ENCODE measurements around the gene PTGES. TPM values are rescaled to one million over a fixed set of nuclear protein-coding genes. Genes with fewer than 3 reads are reported as not detected.
"Not testable (repeated sequence)": the region's sequence is repeated elsewhere in the genome, so short reads cannot be mapped to it uniquely, and the experiment has no call there.

Gene PTGES
- total RNA-seq, 2 experiments from 2014 or later: 0.09 to 0.16 TPM

GRCh38 chr9:129770741-129771140, 17.9 kb upstream of the PTGES start:
- Mint-ChIP-seq H3K9me3 (ENCODE audit: low read depth) (no peaks in the 10 kb centered on the region), H3K27ac (no peak overlapping the region), H3K36me3 (ENCODE audit: low read depth) (no peaks in the 10 kb centered on the region), H3K4me1 (no peaks in the 10 kb centered on the region), H3K4me3 (no peak overlapping the region), H3K27me3 (no peaks in the 10 kb centered on the region)
- POLR2A ChIA-PET: no interaction called here
- CTCF ChIA-PET: interaction anchor here (0.7 to 1.4 kb wide), 2 partner anchors 10 to 146 kb away, joined by 3 to 5 read pairs; no protein-coding TSS in a partner anchor
- no peak for DNase-seq
- ATAC-seq: no peak
- intact Hi-C loops (cut with DNase I, micrococcal nuclease): no loop called here

- no peaks in the 10 kb centered on the region for H3K27me3 Mint-ChIP-seq
- no peaks in the 10 kb centered on the region for H3K9me3 Mint-ChIP-seq (ENCODE audit: low read depth)
- no peaks in the 10 kb centered on the region for H3K36me3 Mint-ChIP-seq (ENCODE audit: low read depth)
- no peaks in the 10 kb centered on the region for H3K4me1 Mint-ChIP-seq
- ChIA-PET POLR2A (no interaction called here), CTCF (interaction anchor here (0.5 to 1.1 kb wide), 3 partner anchors 32 to 1016 kb away, joined by 4 read pairs; no protein-coding TSS in a partner anchor)
- H3K27ac Mint-ChIP-seq: no peak overlapping the region
- H3K4me3 Mint-ChIP-seq: no peak overlapping the region
- ATAC-seq: no peak
- intact Hi-C loops (cut with DNase I, micrococcal nuclease): no loop called here
- DNase-seq: no peak
Observed at GRCh38 chr9:129769669-129770068, 16.8 kb upstream of the PTGES start.

- no peaks in the 10 kb centered on the region for H3K27me3 Mint-ChIP-seq
- CTCF ChIA-PET: interaction anchor here (1.6 kb wide), 1 partner anchor 43 kb away, joined by 3 read pairs; no protein-coding TSS in a partner anchor
- H3K36me3 Mint-ChIP-seq (ENCODE audit: low read depth): no peaks in the 10 kb centered on the region
- POLR2A ChIA-PET: no interaction called here
- no peaks in the 10 kb centered on the region for H3K4me1 Mint-ChIP-seq
- H3K27ac Mint-ChIP-seq: no peak overlapping the region
- no peak for DNase-seq
- no peak overlapping the region for H3K4me3 Mint-ChIP-seq
- no peak for ATAC-seq
- no peaks in the 10 kb centered on the region for H3K9me3 Mint-ChIP-seq (ENCODE audit: low read depth)
- intact Hi-C loops (cut with DNase I, micrococcal nuclease): no loop called here
Observed at GRCh38 chr9:129768486-129768885, 15.6 kb upstream of the PTGES start.

GRCh38 chr9:129765764-129766317, 13.0 kb upstream of the PTGES start:
- ChIA-PET CTCF (interaction anchor here (0.6 to 1.7 kb wide), 5 partner anchors 12 to 78 kb away, joined by 3 to 9 read pairs (median 3); no protein-coding TSS in a partner anchor), POLR2A (no interaction called here)
- ATAC-seq (no peak), DNase-seq (no peak)
- no peaks in the 10 kb centered on the region for H3K4me1 Mint-ChIP-seq
- H3K36me3 Mint-ChIP-seq (ENCODE audit: low read depth): no peaks in the 10 kb centered on the region
- H3K9me3 Mint-ChIP-seq (ENCODE audit: low read depth): no peaks in the 10 kb centered on the region
- intact Hi-C loops (cut with DNase I, micrococcal nuclease): no loop called here
- no peak overlapping the region for H3K4me3 Mint-ChIP-seq
- H3K27me3 Mint-ChIP-seq: no peaks in the 10 kb centered on the region
- H3K27ac Mint-ChIP-seq: no peak overlapping the region

GRCh38 chr9:129762985-129763926, 10.4 kb upstream of the PTGES start:
- Mint-ChIP-seq H3K4me3 (no peak overlapping the region), H3K9me3 (ENCODE audit: low read depth) (no peaks in the 10 kb centered on the region), H3K4me1 (no peaks in the 10 kb centered on the region), H3K27ac (no peak overlapping the region), H3K27me3 (no peaks in the 10 kb centered on the region), H3K36me3 (ENCODE audit: low read depth) (no peaks in the 10 kb centered on the region)
- ATAC-seq (no peak), DNase-seq (no peak)
- intact Hi-C loops (cut with DNase I, micrococcal nuclease): no loop called here
- POLR2A ChIA-PET: no interaction called here
- CTCF ChIA-PET: interaction anchor here (0.8 to 1.8 kb wide), 3 partner anchors 25 to 69 kb away, joined by 4 to 7 read pairs (median 4); no protein-coding TSS in a partner anchor

- H3K27me3 Mint-ChIP-seq; ATAC-seq; H3K4me3 Mint-ChIP-seq; CTCF ChIA-PET; H3K27ac Mint-ChIP-seq; H3K36me3 Mint-ChIP-seq (ENCODE audit: low read depth); H3K9me3 Mint-ChIP-seq (ENCODE audit: low read depth); intact Hi-C loops (cut with DNase I, micrococcal nuclease); DNase-seq; H3K4me1 Mint-ChIP-seq; POLR2A ChIA-PET: not testable (repeated sequence)
Observed at GRCh38 chr9:129762370-129762984, 9.6 kb upstream of the PTGES start.

GRCh38 chr9:129761901-129762369, 9.1 kb upstream of the PTGES start:
- POLR2A ChIA-PET: no interaction called here

GRCh38 chr9:129761293-129761900, 8.6 kb upstream of the PTGES start:
- ChIA-PET CTCF (interaction anchor here (0.9 kb wide), 1 partner anchor 12 kb away, joined by 3 read pairs; no protein-coding TSS in a partner anchor), POLR2A (no interaction called here)
- intact Hi-C loops (cut with DNase I, micrococcal nuclease): no loop called here
- no peaks in the 10 kb centered on the region for H3K36me3 Mint-ChIP-seq (ENCODE audit: low read depth)
- no peaks in the 10 kb centered on the region for H3K9me3 Mint-ChIP-seq (ENCODE audit: low read depth)
- ATAC-seq: no peak
- H3K4me1 Mint-ChIP-seq: peaks cover 11% of the 10 kb centered on the region
- peaks cover 3% of the 10 kb centered on the region for H3K27me3 Mint-ChIP-seq
- no peak overlapping the region for H3K4me3 Mint-ChIP-seq
- no peak for DNase-seq
- H3K27ac Mint-ChIP-seq: no peak overlapping the region

More at GRCh38 chr9:129761901-129762369, 9.1 kb upstream of the PTGES start:
- H3K36me3 Mint-ChIP-seq (ENCODE audit: low read depth): no peaks in the 10 kb centered on the region
- H3K4me3 Mint-ChIP-seq: no peak overlapping the region
- H3K4me1 Mint-ChIP-seq: peaks cover 10% of the 10 kb centered on the region
- CTCF ChIA-PET: interaction anchor here (0.9 kb wide), 1 partner anchor 12 kb away, joined by 3 read pairs; no protein-coding TSS in a partner anchor
- ATAC-seq (no peak), DNase-seq (no peak)
- intact Hi-C loops (cut with DNase I, micrococcal nuclease): no loop called here
- H3K27ac Mint-ChIP-seq: no peak overlapping the region
- H3K9me3 Mint-ChIP-seq (ENCODE audit: low read depth): no peaks in the 10 kb centered on the region
- peaks cover 3% of the 10 kb centered on the region for H3K27me3 Mint-ChIP-seq

GRCh38 chr9:129760784-129761183, 7.9 kb upstream of the PTGES start:
- CTCF ChIA-PET: interaction anchor here (0.5 to 1.1 kb wide), 2 partner anchors 30 to 216 kb away, joined by 3 read pairs; no protein-coding TSS in a partner anchor
- POLR2A ChIA-PET; intact Hi-C loops (cut with DNase I, micrococcal nuclease): not testable (repeated sequence)

GRCh38 chr9:129759804-129760502, 7.1 kb upstream of the PTGES start:
- CTCF ChIA-PET: interaction anchor here (0.5 to 1.7 kb wide), 7 partner anchors 10 to 215 kb away, joined by 3 to 7 read pairs (median 4); no protein-coding TSS in a partner anchor
- ATAC-seq (no peak), DNase-seq (no peak)
- Mint-ChIP-seq H3K4me3 (no peak overlapping the region), H3K36me3 (ENCODE audit: low read depth) (no peaks in the 10 kb centered on the region), H3K9me3 (ENCODE audit: low read depth) (no peaks in the 10 kb centered on the region), H3K4me1 (peaks cover 11% of the 10 kb centered on the region), H3K27ac (no peak overlapping the region), H3K27me3 (peaks cover 3% of the 10 kb centered on the region)
- POLR2A ChIA-PET: interaction anchor here (0.5 kb wide), 1 partner anchor 562 kb away, joined by 3 read pairs; no protein-coding TSS in a partner anchor
- intact Hi-C loops (cut with DNase I, micrococcal nuclease): no loop called here

More at GRCh38 chr9:129760784-129761183, 7.9 kb upstream of the PTGES start:
- not testable (repeated sequence) for H3K27me3 Mint-ChIP-seq; ATAC-seq; DNase-seq; H3K36me3 Mint-ChIP-seq (ENCODE audit: low read depth); H3K4me3 Mint-ChIP-seq; H3K27ac Mint-ChIP-seq; H3K9me3 Mint-ChIP-seq (ENCODE audit: low read depth)
- H3K4me1 Mint-ChIP-seq: peaks cover 11% of the 10 kb centered on the region
